Ishikawa (cell line): ENCODE measurements around the gene RFXANK.

ENCODE experiments used
- CEBPB ChIP-seq: IDR thresholded peaks from 2 replicates; pipeline ENCODE4 v1.6.1; 2012
- CREB1 ChIP-seq: IDR thresholded peaks from 2 replicates; pipeline ENCODE4 v1.6.1; 2012; ENCODE audit warnings: low read depth
- EGR1 ChIP-seq: IDR thresholded peaks from 2 replicates; pipeline ENCODE4 v1.6.1; 2012
- EP300 ChIP-seq: IDR thresholded peaks from 2 replicates; pipeline ENCODE4 v1.6.1; 2012; ENCODE audit warnings: borderline replicate concordance
- FOXM1 ChIP-seq: IDR thresholded peaks from 2 replicates; pipeline ENCODE4 v1.6.1; 2012; ENCODE audit warnings: low read depth, borderline replicate concordance
- MAX ChIP-seq: IDR thresholded peaks from 2 replicates; pipeline ENCODE4 v1.6.1; 2012
- RAD21 ChIP-seq: IDR thresholded peaks from 2 replicates; pipeline ENCODE4 v1.6.1; 2012; ENCODE audit warnings: low read depth
- REST ChIP-seq: IDR thresholded peaks from 2 replicates; pipeline ENCODE4 v1.6.1; 2012; ENCODE audit warnings: low read depth, mild to moderate bottlenecking
- TCF12 ChIP-seq: IDR thresholded peaks from 2 replicates; pipeline ENCODE4 v1.6.1; 2012; ENCODE audit warnings: low read depth
- TEAD4 ChIP-seq: IDR thresholded peaks from 2 replicates; pipeline ENCODE4 v1.6.1; 2012
- USF1 ChIP-seq: IDR thresholded peaks from 2 replicates; pipeline ENCODE4 v1.6.1; 2012
- YY1 ChIP-seq: IDR thresholded peaks from 2 replicates; pipeline ENCODE4 v1.6.1; 2012; ENCODE audit warnings: low read depth

GRCh38 chr19:19146865-19147264, 45.2 kb upstream of the RFXANK start:
- TF ChIP-seq MAX (no peak), RAD21 (no peak), CEBPB (no peak), EP300 (no peak), TCF12 (no peak), TEAD4 (no peak), YY1 (no peak), USF1 (no peak), CREB1 (no peak), REST (no peak), EGR1 (no peak), FOXM1 (no peak)
